Gastrocnemius medialis (tissue), 4 donors: Measurements from ENCODE around the gene COLGALT1.

Experiments
- POLR2A ChIP-seq, 2 donors: fragments of 450-650 bp; IDR thresholded peaks; one replicate each; pipeline ENCODE4 v1.6.1; 2017; ENCODE audit warnings: antibody characterized with exemption in 2 of 2, mild to moderate bottlenecking in 2 of 2, moderate library complexity in 2 of 2
- TF ChIP-seq, protein P1 (sequence below), 5 experiments: fragments of 450-650 bp in 3 of 5; fragments of 200-600 bp in 2 of 5; sonication (generic) in 2 of 5; IDR thresholded peaks in 4 of 5; conservative IDR thresholded peaks in 1 of 5; 1 replicate in 4 of 5; 2 replicates in 1 of 5; pipeline ENCODE4 v1.5.1; 2016 to 2019; ENCODE audit warnings: antibody characterized with exemption in 5 of 5, mild to moderate bottlenecking in 3 of 5, moderate library complexity in 3 of 5

GRCh38 chr19:17511724-17512573 lies 43.5 kb upstream of the COLGALT1 start:
- peak; percentile 76 to 82 for TF ChIP-seq POLR2A (IDR thresholded peaks at IDR 0.05)
- TF ChIP-seq, protein P1, sequence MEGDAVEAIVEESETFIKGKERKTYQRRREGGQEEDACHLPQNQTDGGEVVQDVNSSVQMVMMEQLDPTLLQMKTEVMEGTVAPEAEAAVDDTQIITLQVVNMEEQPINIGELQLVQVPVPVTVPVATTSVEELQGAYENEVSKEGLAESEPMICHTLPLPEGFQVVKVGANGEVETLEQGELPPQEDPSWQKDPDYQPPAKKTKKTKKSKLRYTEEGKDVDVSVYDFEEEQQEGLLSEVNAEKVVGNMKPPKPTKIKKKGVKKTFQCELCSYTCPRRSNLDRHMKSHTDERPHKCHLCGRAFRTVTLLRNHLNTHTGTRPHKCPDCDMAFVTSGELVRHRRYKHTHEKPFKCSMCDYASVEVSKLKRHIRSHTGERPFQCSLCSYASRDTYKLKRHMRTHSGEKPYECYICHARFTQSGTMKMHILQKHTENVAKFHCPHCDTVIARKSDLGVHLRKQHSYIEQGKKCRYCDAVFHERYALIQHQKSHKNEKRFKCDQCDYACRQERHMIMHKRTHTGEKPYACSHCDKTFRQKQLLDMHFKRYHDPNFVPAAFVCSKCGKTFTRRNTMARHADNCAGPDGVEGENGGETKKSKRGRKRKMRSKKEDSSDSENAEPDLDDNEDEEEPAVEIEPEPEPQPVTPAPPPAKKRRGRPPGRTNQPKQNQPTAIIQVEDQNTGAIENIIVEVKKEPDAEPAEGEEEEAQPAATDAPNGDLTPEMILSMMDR (IDR thresholded peaks at IDR 0.05 in 4 of 5, conservative IDR thresholded peaks at IDR 0.05 in 1 of 5): peak in 3 of 5 experiments; percentile 33 to 78 (median 72)
